GM21717 (cell line): ENCODE data around the gene FILIP1L.
A peak's percentile ranks its signal among the peaks of the same experiment; 100 is the strongest.

Source experiments
- ATAC-seq: cut with Tn5 transposase; IDR thresholded peaks from one replicate; pipeline ENCODE4 v1.9.1; 2021; ENCODE audit warnings: mild to moderate bottlenecking, moderate library complexity; ENCODE audit not compliant: unreplicated experiment

The FILIP1L gene

DNA sequence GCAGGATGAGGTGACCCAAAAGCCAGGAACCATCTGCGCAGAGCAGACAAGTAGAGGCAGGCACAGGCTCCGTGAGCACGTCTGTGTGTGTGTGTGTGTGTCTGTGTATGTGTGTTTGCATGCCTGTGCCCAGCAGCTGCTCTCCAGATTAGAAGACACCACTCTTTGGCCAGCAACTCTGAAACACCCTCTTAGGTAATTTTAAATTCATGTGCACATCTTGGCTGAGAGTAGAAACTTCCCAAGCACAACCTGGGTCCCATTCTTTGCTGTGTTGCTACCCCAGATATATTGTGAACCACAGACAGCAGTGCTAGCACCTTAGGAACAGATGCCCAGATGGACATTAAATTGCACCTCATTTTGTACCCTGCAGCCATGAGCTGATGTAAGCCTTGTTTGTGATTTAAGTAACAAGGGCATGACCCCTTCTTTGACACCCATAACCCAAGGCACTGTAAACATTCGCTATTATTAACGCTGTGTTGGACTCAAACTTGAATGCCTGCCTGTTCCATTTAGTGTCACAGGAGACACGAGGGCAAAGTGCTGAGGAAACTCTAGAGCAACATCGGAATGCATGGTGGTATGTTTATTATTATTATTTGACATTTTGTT is at the start of gene FILIP1L:
TSS of gene FILIP1L (minus strand) at position 89 of the 618 bp plus-strand sequence.
- ATAC-seq = no peak

GRCh38 chr3:100163787-100164186 is 49.5 kb upstream of the FILIP1L start:
- ATAC-seq = no peak

GRCh38 chr3:100160521-100160920 is 46.2 kb upstream of the FILIP1L start:
- ATAC-seq = no peak

DNA sequence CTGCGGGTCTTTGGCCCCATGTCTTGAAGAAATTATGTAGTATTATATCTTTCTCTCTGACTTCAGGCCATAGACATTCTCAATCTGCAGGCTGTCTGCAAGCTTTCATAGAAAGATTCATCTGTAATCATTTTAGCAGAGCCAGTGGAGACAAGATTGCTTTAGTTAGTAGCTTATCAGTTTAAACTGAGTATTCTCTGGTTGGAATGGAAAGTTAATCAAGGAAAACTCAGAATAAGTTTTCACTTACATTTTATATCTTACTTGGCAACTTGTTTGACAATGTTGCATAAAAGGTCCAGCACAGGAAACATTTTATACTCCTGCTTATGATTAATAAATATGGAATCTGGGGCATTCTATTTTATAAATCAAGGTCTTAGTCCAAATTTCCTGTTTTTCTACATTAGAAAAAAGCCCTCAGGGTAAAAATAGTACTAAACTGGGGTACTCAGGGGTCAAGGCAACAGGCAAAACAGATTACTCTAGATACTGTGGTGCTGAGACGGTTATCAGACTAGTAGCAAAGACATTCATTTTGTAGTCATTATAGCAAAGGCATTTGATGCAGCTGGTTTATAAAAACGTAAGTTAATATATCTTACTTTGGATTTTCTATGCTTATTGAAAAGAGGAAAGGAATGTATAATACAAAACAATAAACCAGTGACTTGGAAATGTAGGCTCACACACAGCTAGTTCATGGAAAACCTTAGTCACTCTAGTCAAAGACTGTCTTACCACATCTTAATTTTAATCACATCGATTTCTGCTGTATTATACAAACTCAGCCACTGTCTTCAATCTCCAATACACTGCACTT is 45.2 kb upstream of the FILIP1L start:
- no peak for ATAC-seq

DNA sequence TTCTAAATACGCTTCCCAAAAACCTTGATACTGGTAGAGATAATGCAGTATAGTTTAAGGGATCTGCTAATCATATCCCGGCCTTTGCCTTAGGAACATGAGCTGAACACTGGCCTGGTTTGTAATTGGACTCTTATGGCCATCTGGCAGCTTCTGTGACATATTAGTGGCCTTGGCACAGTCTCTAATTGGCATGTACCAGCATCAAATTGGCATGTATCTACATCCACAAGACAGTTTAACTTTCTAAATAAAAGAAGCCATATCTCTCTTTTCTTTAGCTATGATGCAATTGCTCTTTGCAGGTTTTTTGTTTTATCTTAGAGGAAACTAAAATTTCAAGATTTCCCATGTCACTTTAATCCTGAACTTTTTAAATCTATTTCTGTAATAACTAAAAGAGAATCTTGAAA is 44.6 kb upstream of the FILIP1L start:
- no peak for ATAC-seq

- no peak for ATAC-seq
Observed at GRCh38 chr3:100157685-100158084, 43.4 kb upstream of the FILIP1L start.

DNA sequence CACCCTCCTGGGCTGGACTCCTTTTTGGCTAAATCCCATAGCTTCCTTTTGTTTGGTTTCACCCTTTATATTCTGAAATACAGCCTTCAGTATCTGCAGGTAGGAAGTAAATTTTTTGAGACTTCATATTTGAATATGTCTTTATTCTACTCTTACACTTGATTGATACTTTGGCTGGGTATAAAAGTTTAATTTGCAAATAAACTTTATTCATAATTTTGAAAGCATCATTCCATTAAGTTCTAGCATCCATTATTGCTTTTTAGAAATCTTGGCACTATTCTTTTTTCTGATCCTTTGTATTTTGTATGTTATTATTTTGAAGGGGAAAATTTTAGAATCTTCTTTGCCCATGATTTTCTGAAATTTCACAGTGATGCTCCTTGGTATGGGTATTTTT is 41.3 kb upstream of the FILIP1L start:
- ATAC-seq = no peak

GRCh38 chr3:100155128-100155527 is 40.8 kb upstream of the FILIP1L start:
- no peak for ATAC-seq

DNA sequence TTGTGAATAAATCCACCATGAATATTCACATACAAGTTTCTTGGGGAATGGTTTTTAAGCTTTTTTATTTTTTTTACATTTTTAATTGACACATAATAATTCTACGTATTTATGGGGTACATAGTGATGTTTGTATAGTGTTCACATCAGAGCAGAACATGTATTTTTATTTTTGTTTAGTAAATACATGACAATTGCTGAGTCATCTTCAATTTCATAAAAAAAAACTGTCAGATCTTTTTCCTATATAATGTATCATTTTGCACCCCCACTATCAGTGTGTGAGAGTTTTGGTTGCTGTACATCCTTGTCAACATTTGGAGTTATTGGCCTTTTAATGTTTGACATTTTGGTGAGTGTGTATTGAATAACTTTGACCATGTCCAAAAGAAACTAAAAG is 39.9 kb upstream of the FILIP1L start:
- ATAC-seq = no peak

- no peak for ATAC-seq
Observed at GRCh38 chr3:100151024-100151707, 36.9 kb upstream of the FILIP1L start.

GRCh38 chr3:100150473-100150872 is 36.2 kb upstream of the FILIP1L start:
- ATAC-seq = no peak

- no peak for ATAC-seq
Observed at GRCh38 chr3:100149713-100150415, 35.6 kb upstream of the FILIP1L start.

- no peak for ATAC-seq
Observed at GRCh38 chr3:100149130-100149529, 34.8 kb upstream of the FILIP1L start.

DNA sequence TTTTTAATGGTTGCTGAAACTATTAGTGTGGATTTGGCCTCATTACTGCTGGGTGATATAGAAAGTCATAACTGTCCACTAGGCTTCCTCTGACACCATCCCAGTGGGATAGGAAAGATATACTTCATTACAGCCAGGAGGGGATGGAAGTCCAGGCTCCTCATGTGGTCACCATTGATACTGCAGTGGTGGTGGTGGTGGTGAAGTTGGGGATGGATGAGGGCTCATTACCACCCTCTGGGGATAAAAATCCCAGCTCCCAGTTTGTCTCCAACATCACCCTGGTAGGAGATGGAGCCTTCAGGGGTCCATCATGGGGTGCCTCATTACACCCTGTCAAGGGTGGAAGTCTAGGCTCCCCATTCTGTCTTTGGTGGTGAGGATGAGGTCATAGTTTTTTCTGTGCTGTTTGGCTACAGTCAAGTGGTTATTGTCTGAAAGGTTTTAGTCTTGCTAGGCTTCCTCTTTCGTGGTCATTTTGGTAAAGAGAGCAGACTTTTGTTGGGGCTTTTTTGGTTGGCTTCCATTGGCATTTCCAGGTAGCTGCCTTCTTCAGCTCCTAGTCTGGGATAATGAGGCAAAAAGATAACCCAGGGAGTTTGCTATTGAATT is 30.1 kb upstream of the FILIP1L start:
- peak; percentile 66 for ATAC-seq

DNA sequence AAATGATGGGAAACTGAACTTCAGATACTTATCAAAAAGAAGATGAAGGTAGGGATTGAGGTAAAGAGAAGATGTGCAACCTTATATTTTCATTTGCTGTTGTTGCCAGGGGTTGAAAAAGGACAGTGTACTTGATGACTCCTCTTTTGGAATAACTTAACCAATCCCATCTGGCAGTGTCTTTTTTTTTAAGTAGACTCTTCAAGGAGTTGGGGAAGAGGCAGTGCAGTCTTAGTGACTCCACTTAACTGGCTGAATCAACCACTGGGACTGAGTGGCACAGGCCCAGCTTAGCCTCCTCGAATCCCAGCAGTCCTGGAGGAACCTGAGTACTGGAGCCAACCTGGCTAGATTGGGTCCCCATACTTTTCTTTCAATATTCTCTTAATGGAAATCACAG is 27.3 kb upstream of the FILIP1L start:
- ATAC-seq = no peak

GRCh38 chr3:100140976-100141375 is 26.7 kb upstream of the FILIP1L start:
- no peak for ATAC-seq

DNA sequence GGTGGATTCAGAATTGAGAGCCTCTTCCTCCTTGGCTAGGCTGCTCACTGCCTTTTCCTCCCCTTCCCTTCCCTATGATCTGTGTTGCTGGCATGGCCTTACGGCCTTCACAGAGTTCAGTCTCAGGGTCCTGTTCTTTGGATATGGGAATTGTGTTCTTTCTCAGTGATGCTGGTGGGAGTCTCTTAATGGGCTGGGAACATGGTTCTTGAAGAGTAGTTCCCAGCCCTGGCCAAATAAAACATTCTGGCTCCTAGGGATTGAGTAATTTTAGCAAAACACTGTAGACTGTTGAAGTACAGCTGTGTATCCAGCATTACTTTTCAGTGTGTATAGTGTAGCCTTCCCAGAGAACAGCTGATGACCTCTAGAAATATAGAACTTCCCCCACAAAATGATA is 22.6 kb upstream of the FILIP1L start:
- no peak for ATAC-seq

DNA sequence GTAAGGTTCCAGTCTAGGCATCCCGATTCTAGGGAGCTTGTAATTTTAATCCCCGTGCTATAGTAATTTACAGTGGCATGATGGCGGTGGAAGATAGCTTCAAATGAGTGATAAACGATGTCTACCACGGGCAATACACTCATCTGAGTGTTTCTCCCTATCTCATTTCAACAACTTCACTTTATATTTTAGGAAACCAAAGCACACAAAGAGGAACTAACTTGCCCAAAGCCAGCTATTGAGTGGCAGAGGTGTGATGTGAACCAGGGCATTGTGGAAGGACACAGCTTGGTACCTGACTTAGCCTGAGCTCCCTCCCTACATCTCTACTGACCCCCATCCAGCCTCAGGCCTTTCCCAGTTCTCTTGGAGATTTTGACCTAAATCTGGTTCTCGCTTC is 16.9 kb upstream of the FILIP1L start:
- no peak for ATAC-seq

DNA sequence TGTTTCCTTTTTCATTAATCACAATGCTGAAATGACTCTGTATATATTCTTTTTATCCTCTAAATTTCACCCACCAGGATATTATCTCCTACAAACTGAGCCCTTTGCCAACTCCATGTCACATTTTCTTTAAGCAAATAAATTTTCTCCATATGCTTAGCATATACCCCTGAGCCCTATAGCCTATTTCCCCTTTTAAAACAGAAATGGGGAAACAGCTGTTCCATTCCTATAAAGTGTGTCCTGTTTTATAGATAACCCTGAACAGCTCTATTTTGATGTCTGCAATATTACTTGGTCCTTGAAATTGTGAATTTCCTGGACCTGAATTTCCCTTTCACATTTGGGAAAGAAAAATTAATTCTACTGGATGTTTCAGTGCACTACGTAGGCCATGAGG is 15.6 kb upstream of the FILIP1L start:
- ATAC-seq = no peak

DNA sequence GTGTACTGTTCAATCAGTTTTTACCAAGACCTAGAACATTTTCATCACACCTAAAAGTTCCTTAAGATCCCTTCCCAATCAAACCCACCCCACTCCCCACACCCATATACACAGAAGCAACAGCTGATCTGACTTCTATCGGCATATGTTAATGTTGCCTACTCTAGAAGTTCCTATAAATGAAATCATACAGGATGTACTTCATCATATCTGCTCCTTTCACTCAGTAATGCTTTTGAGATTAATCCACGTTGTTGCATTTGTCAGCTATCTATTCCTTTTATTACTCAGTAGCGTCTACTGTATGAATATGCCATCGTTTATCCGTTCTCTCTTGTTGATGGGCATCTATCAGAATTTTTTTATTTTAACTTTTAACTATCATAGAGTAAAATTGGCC is 14.3 kb upstream of the FILIP1L start:
- no peak for ATAC-seq

DNA sequence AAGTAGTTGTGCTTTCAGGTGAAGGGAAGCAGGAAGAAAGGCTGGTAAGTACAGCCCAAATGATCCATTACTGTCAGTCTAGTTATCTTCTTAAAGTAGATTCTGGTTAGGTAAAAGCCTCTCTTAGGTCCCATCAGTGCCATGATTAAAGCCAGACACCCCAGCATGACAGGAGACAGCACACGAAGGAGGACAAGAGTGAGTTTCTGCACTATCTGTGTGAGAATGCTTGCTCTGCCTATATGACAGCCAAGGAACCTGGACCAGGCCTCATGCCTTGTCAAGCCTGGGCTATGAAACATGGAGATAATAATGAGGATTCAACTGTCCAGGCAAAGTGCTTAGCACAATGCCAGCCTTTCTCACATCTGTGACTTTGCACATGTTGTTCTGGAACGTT is 13.5 kb upstream of the FILIP1L start:
- ATAC-seq = no peak
